CD4-positive, alpha-beta T cell treated with Interleukin-15 for 1 hour (primary cell): ENCODE results near the gene APH1B.
"Not testable (repeated sequence)": the region's sequence is repeated elsewhere in the genome, so short reads cannot be mapped to it uniquely, and the experiment has no call there.

Source experiments
- DNase-seq: peaks from one replicate; pipeline ENCODE4 v3.0.0-alpha.2; 2020

The APH1B gene

DNA sequence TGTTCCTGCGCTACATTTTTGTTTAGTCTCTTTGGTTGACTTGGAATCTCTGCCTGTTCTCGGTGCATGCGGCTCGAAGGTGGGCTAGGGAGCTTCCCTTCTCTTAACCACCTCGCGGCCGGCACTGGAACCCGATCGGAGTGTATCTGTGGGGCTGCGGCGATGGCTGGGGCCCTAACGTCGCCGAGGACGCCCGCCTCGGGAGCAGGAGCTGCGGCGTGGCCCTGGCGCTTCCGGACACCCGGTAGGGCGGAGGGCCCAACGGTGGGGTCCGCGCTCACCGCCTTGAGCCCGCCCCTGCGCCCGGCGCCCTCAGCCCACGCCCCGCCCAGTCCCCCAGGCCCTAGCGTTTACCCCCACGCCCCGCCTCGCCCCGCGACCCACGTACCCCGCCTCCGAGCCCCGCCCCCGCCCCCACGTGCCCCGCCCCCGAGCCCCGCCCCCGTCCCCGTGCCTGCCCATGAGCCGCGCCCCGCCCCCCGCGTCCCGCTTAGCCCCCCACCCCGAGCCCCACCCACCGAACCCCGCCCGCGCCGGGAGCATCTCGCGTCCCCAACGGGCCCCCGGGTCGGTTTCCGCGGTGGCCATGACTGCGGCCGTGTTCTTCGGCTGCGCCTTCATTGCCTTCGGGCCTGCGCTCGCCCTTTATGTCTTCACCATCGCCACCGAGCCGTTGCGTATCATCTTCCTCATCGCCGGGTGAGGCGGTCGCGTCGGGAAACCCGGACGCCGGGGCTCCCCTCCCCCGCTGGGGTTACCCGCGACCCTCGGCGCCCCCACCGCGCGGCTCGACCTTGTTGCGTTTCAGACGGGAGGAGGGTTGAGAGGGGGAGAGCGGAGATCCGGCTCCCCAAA lies at the start of gene APH1B:
Gene APH1B, plus strand, starts transcription at position 568 of the 855 bp plus-strand sequence. Its CDS starts 19 bp downstream, at position 587.
- peak; percentile 85 for DNase-seq

DNA sequence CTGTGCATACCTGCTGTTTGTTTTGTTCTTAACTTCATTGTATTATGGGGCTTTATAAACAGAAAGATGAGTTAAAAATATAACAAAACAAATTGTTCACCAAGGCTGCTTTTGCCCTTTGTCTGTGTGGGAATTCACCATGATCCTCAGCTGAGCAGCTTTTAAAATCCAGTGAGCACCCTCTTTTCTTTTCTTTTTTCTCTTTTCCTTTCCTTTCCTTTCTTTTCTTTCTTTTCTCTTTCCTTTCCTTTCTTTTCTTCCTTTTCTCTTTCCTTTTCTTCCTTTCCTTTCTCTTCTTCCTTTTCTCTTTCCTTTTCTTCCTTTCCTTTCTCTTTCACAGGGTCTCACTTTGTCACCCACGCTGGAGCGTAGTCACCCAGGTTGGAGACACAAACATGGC lies 49.7 kb upstream of the APH1B start:
- DNase-seq = no peak

- no peak for DNase-seq
Measured at GRCh38 chr15:63231206-63231605, 46.2 kb upstream of the APH1B start.

DNA sequence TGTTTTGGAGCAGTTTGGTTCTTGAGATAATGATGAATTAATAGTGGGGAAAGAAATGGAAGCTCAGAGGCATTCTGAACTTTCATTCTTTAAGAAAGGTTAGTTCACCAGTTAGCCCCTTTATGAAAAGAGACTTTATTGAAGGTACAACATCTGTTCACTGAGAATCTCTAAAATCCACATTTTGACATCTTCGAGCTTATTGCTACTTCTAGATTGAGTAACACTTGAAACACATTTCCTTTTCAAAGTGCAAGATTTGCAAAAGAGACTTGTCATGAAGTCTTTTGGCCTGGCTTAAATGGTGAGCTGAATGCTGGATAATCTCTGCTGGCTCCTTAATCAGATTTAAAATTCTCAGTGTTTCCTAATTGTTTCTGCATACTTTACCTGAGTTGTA lies 45.7 kb upstream of the APH1B start:
- DNase-seq = no peak

DNA sequence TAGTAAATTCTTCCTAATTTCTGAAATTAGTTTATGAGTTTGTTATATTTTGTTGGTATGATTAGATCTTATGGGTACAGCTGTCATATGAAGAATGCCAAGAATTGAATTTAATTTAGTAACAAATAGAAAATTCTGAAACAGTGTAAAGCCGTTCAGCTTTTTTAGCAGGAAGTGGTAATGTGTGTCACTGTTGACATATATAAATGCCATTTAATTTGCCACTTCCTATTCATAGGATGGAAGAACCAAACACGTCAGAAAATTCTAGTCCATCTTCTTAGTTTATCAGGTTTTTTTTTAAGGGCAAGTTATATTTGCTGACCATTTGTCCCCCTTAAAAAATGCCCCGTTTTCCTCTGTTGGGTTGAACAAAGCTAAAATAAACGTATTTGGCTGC lies 45.0 kb upstream of the APH1B start:
- no peak for DNase-seq

GRCh38 chr15:63232943-63233342 lies 44.5 kb upstream of the APH1B start:
- DNase-seq = no peak

DNA sequence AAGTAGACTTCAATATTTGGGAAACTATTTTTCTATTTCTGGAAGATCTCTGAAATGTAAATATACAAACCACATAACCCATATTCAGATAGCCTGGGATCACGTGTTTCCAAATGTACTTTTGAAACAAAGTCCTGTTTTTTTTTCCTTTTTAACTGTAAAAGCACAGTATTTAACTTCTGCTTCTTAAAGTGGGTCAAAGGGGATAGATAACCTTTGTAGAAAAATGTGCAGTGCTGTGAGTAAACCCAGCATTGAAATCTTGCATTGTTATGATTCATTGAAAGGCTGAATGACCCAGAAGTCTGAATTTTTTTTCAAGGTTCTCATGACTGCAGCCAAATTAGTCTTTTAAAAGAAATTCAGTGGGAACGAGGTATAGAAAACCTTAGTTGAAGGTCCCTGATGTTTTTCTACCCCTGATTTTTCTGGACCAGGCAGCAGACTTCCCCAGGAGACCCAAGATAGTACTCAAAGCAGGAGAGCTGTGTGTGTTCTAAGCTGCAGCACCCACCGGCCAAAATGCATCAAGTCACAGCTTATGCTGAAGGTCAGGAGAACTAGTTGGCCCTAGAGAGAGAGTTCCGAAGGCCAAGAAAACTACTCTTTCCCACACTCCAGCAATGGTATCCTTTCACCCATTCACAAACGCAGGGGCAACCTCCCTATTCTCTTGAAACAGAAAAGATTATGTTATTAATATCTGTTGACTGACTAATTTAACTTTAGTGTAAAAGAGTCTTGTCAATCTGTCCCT lies 43.6 kb upstream of the APH1B start:
- DNase-seq = no peak

DNA sequence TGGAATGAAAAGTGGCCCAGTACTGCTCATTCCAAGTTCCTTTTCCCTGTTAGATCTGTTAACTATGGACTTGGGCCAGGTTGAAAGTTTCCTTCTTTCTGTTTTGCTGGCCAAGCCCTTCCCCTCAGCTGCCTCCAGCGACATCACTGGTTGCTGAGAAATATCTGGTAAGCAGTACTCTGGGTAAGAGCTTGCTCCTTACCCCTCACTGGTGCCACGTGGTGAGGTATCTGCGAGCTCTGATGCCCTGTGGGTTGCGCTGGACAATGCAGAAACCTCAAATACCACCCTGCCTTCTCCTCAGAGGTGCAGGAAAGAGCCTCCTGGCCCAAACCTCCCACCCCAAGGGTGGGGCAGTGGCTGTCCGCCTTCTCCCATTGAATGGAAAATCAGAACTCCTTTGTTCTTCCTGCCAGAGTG lies 42.9 kb upstream of the APH1B start:
- no peak for DNase-seq

GRCh38 chr15:63236272-63236671 lies 41.1 kb upstream of the APH1B start:
- no peak for DNase-seq

DNA sequence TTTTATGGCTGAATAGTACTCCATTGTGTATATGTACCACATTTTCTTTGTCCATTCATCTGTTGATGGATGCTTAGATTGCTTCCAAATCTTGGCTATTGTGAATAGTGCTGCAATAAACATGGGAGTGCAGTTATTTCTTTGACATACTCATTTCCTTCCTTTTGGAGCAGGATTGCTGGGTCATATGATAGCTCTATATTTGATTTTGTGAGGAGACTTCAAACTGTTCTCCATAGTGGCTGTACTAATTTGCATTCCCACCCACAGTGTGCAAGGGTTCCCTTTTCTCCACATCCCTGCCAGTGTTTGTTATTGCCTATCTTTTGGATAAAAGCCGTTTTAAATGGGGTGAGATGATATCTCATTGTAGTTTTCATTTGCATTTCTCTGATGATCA lies 40.3 kb upstream of the APH1B start:
- not testable (repeated sequence) for DNase-seq

- DNase-seq = no peak
Measured at GRCh38 chr15:63238171-63238570, 39.2 kb upstream of the APH1B start.

DNA sequence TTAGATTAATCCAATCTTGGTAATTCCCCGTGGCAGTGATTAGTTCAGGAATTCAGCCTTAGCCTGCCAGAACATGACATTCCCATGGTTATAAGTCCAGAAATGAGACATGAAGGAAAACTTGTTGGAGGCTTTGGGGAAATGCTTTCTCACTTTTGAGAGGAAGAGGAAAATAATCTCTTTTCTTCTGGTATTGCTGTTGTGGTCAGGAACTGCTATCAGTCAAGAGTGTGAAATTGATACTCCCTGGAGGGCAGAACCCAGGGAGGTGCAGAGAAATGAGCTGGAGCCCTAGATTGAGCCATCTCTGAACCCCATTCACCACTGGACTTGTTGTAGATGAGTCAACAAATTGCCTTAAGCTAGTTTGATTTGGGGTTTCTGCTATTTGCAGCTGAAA lies 38.6 kb upstream of the APH1B start:
- no peak for DNase-seq

DNA sequence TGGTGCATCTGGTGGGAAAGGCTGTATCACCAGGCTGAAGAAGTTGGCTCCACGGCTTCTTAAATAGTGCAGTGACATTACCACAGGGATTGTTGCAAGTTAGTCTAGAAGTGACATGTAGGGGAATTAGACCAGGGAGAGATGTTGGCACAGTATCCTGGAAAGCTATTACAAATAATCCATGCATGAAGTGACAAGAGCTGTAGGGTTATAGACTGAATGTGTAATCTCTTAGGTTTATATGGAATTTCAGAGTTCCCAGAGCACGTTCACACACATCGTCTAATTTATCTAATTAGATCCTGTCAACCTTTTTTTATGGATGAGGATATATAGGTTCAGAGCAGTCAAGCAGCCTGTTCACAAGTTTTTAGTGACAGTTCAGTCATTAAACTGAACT lies 37.3 kb upstream of the APH1B start:
- no peak for DNase-seq

DNA sequence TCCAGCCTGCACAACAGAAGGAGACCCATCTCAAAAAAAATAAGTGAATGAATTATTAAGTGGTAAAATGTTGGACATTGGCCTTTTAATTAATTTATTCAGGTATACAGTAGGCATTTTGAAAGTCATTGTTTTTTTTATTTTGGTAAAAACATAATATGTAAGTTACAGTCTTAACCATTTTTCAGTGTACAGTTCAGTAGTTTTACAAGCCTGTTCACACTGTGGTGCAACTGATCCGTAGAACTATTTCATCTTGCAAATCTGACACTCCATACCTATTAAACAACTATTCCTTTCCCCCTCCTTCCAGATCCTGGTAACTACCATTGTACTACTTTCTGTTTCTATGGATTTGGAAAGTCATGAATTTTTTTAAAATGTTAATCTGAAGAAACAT lies 36.1 kb upstream of the APH1B start:
- DNase-seq = no peak

DNA sequence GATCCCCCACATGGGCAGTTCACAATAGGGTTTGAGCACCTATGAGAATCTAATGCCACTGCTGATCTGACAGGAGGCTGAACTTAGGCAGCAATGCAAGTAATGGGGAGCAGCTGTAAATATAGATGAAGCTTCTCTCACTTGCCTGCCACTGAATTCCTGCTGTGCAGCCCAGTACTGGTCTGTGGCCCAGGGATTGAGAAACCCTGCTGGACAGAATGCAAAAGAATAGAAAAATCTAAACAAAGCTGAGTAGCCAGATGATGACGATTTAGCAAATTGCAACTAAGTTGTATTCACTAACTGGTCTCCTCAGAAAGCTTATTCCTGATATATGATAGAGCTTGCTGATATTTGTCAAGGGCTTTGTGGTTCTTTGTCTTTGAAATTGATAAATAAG lies 34.3 kb upstream of the APH1B start:
- DNase-seq = no peak

DNA sequence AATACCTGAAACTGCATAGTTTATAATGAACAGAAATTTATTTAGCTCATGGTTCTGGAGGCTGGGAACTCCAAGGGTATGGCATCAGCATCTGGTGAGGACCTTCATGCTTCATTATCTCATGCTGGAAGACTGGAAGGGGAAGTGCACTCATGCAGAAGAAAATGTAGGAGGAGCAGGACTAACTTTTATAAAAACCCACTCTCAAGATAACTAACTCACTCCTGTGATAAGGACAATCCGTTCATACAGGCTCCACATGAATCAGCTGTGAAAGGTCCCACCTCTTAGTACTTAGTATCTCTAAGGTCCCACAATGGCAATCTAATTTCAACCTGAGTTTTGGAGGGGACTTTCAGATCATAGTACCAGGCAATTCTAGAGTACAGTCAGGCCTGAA lies 33.6 kb upstream of the APH1B start:
- no peak for DNase-seq

DNA sequence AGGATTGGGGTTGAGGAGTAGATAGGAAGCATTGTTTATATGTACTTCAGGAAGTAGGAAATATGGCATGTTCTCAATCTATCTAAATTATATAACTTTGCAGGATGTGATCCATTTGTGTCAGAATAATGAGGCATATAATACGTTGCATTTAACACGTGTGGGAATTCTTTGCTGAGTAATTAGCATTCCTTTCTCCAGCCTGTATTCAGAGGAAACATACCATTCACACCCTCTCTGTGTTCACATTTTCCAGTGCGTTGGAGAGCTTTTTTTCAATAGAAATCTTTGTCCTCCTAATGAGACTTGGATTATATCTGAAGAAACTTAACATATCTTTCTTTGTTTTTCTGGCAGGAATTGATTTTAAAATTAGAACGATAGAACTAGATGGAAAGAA lies 33.0 kb upstream of the APH1B start:
- no peak for DNase-seq

GRCh38 chr15:63244976-63245645 lies 32.3 kb upstream of the APH1B start:
- DNase-seq = peak; percentile 25

- DNase-seq = peak; percentile 55
Measured at GRCh38 chr15:63246691-63247469, 30.5 kb upstream of the APH1B start.

GRCh38 chr15:63250312-63250965 lies 27.0 kb upstream of the APH1B start:
- DNase-seq = no peak

- no peak for DNase-seq
Measured at GRCh38 chr15:63251701-63252100, 25.7 kb upstream of the APH1B start.

DNA sequence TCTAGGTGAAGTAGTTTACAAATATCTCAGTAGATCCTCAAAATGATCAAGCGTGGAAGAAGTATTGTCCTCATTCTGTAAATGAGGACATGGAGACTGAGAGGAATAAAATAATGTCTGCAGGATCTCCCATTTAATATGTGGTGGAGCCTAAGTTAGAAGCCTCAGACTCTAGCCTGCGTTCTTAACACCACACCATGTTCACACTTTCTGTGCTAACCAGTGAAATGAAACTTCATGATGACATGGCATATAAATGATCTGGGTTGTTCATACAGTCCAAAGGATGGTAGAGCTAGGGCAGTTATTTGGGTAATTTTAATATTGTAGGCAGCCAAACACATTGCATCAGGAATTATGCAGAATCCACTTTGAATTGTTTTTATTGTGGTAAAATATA lies 25.1 kb upstream of the APH1B start:
- DNase-seq = no peak
